Astrocyte (in vitro differentiated cells and primary cell): ENCODE measurements around the gene GNAO1. TPM values are rescaled to one million over a fixed set of nuclear protein-coding genes. Genes with fewer than 3 reads are reported as not detected.

Source experiments
- DNase-seq: peaks from one replicate; pipeline ENCODE4 v3.0.0-alpha.2; 2010; ENCODE audit warnings: low read depth
- FAIRE-seq: peaks from 2 replicates; lab custom pipeline; 2011; peaks lifted over from hg19 to GRCh38; lab: Jason Lieb, UNC
- H2AFZ ChIP-seq: 2 replicates; pipeline ENCODE4 v1.6.0; 2012; ENCODE audit warnings: low read depth, low read length, inconsistent platforms
- H3K27ac ChIP-seq: 2 replicates; pipeline ENCODE4 v1.5.1; 2011; ENCODE audit warnings: low read depth, low read length, inconsistent platforms
- H3K27me3 ChIP-seq: 2 replicates; pipeline ENCODE4 v1.6.0; 2011; ENCODE audit warnings: low read length, inconsistent platforms; ENCODE audit not compliant: insufficient read depth
- H3K36me3 ChIP-seq: 2 replicates; pipeline ENCODE4 v1.5.1; 2011; ENCODE audit warnings: low read length, inconsistent platforms; ENCODE audit not compliant: insufficient read depth
- H3K4me1 ChIP-seq: 2 replicates; pipeline ENCODE4 v1.5.1; 2011; ENCODE audit warnings: low read length, inconsistent platforms; ENCODE audit not compliant: insufficient read depth
- H3K4me2 ChIP-seq: 2 replicates; pipeline ENCODE4 v1.6.0; 2012; ENCODE audit warnings: low read length, inconsistent platforms
- H3K4me3 ChIP-seq: 2 replicates; pipeline ENCODE4 v1.5.1; 2011; ENCODE audit warnings: low read depth, mild to moderate bottlenecking, low read length, inconsistent platforms; ENCODE audit not compliant: insufficient read depth
- H3K79me2 ChIP-seq: 2 replicates; pipeline ENCODE4 v1.6.0; 2012; ENCODE audit warnings: mild to moderate bottlenecking, low read length, inconsistent platforms; ENCODE audit not compliant: insufficient read depth
- H3K9ac ChIP-seq: 2 replicates; pipeline ENCODE4 v1.6.0; 2012; ENCODE audit warnings: mild to moderate bottlenecking, low read length, inconsistent platforms
- H3K9me3 ChIP-seq: 2 replicates; pipeline ENCODE4 v1.5.1; 2012; ENCODE audit warnings: low read depth, mild to moderate bottlenecking, low read length, inconsistent platforms; ENCODE audit not compliant: insufficient read depth
- H4K20me1 ChIP-seq: 2 replicates; pipeline ENCODE4 v1.6.0; 2012; ENCODE audit warnings: low read length, inconsistent platforms; ENCODE audit not compliant: insufficient read depth
- H3K27ac Mint-ChIP-seq: one replicate; pipeline ENCODE4 v1.8.0; 2021; ENCODE audit warnings: mild to moderate bottlenecking, mixed read lengths; ENCODE audit not compliant: unreplicated experiment
- H3K27me3 Mint-ChIP-seq: one replicate; pipeline ENCODE4 v1.8.0; 2021; ENCODE audit warnings: low read depth, mixed read lengths; ENCODE audit not compliant: unreplicated experiment
- H3K36me3 Mint-ChIP-seq: one replicate; pipeline ENCODE4 v1.8.0; 2021; ENCODE audit warnings: low read depth, mixed read lengths; ENCODE audit not compliant: unreplicated experiment
- H3K4me1 Mint-ChIP-seq: one replicate; pipeline ENCODE4 v1.8.0; 2021; ENCODE audit warnings: low read depth, mixed read lengths; ENCODE audit not compliant: unreplicated experiment
- H3K4me3 Mint-ChIP-seq: one replicate; pipeline ENCODE4 v1.8.0; 2021; ENCODE audit warnings: mild to moderate bottlenecking, moderate library complexity, mixed read lengths; ENCODE audit not compliant: unreplicated experiment
- H3K9me3 Mint-ChIP-seq: one replicate; pipeline ENCODE4 v1.8.0; 2021; ENCODE audit warnings: mild to moderate bottlenecking, mixed read lengths; ENCODE audit not compliant: unreplicated experiment
- EZH2 ChIP-seq: IDR thresholded peaks from 2 replicates; pipeline ENCODE4 v1.6.1; 2012; ENCODE audit warnings: mild to moderate bottlenecking, low read length, inconsistent platforms; ENCODE audit not compliant: insufficient read depth
- total RNA-seq: library from RNA; stranded (reverse); gene quantifications from 2 replicates; pipeline ENCODE4 v1.2.1, GENCODE V29; 2021
- TF ChIP-seq, protein P1 (sequence below): IDR thresholded peaks from 2 replicates; pipeline ENCODE4 v1.5.1; 2011; ENCODE audit warnings: low read depth, mild to moderate bottlenecking, inconsistent platforms, low read length, moderate library complexity; ENCODE audit not compliant: insufficient read depth

Gene GNAO1
- total RNA-seq, 1 donor from 2014 or later: 1.7 TPM

DNA sequence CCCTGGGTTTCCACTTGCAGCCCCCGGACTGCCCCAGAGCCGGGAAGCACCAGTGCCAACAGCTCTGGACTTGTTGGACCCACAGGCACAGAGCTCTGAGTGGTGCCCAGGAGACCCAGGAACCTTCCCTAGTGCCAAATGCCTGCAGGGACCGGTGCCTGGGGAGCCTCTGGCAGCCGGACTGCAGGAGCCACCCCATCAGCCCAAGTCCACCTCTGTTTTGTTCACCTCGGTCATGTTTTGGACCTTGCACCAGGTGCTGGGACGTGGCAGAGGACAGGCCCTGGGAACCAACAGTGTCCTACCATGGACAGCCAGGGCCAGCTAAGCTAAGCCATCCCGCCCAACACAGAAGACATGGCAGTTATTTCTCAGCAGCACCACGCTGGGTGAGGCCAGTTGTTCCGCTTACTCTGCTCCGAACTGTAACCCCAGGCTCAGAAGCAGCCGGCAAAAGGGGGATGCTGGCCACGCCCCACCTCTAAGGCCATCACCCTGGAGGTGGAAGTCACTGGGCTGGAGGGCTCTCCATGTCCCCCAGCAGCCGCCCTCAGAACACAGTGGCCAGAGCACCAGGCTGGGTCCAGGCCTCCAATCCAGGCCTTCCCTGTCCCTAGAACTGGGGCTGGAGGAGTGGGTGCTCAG is 154.2 kb downstream of the GNAO1 start:
- no peak overlapping the region for H2AFZ ChIP-seq
- H3K79me2 ChIP-seq: no peaks in the 10 kb centered on the region
- DNase-seq (no peak), FAIRE-seq (no peak)
- H4K20me1 ChIP-seq: no peaks in the 10 kb centered on the region
- TF ChIP-seq EZH2: no peak
- TF ChIP-seq, protein P1, sequence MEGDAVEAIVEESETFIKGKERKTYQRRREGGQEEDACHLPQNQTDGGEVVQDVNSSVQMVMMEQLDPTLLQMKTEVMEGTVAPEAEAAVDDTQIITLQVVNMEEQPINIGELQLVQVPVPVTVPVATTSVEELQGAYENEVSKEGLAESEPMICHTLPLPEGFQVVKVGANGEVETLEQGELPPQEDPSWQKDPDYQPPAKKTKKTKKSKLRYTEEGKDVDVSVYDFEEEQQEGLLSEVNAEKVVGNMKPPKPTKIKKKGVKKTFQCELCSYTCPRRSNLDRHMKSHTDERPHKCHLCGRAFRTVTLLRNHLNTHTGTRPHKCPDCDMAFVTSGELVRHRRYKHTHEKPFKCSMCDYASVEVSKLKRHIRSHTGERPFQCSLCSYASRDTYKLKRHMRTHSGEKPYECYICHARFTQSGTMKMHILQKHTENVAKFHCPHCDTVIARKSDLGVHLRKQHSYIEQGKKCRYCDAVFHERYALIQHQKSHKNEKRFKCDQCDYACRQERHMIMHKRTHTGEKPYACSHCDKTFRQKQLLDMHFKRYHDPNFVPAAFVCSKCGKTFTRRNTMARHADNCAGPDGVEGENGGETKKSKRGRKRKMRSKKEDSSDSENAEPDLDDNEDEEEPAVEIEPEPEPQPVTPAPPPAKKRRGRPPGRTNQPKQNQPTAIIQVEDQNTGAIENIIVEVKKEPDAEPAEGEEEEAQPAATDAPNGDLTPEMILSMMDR: no peak
- H3K9ac ChIP-seq: no peak overlapping the region
- Mint-ChIP-seq H3K4me3 (no peak overlapping the region), H3K4me1 (no peaks in the 10 kb centered on the region), H3K27ac (no peak overlapping the region), H3K9me3 (no peaks in the 10 kb centered on the region), H3K27me3 (peaks cover 20% of the 10 kb centered on the region), H3K36me3 (no peaks in the 10 kb centered on the region)
- H3K4me1 ChIP-seq: no peaks in the 10 kb centered on the region
- H3K9me3 ChIP-seq: no peaks in the 10 kb centered on the region
- no peak overlapping the region for H3K27ac ChIP-seq
- H3K4me2 ChIP-seq: no peak overlapping the region
- no peak overlapping the region for H3K4me3 ChIP-seq
- H3K36me3 ChIP-seq: no peaks in the 10 kb centered on the region
- no peaks in the 10 kb centered on the region for H3K27me3 ChIP-seq

DNA sequence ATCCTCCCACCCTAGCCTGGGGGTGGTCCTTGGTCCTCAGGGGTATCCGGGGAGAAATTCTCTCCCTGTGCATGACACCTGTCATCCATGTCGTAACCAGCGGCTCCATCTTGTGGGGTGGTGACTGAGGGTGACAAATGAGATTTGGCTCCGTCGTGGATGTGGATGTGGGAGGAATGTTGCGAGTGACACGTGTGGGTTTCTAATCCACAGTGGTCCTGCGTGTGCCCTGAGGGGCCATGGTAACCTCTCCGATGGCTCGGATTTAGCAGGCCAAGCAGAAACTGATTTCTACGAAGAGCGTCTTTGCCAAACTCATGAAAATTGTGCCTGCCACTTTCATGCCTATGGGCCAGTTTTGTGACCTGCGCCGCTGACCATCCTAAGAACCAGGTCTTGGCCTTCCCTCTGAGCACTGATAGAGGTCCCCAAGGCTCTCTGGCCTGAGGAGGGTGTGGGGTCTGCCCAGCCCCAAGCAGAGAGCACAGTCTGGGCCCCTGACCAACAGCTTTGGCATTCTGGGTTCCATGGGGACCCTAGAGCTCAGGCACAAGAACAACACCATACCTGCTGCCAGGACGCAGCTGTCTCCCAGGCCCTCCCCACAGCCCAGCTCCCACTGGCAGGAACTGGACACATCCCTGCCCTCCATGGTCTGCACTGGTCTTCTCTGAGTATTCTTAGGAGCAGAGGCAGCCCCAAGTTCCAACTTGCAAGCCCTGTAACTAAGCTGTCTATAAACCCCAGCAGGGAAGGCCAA is 155.0 kb downstream of the GNAO1 start:
- Mint-ChIP-seq H3K27me3 (peaks cover 22% of the 10 kb centered on the region), H3K9me3 (no peaks in the 10 kb centered on the region), H3K4me1 (no peaks in the 10 kb centered on the region), H3K36me3 (no peaks in the 10 kb centered on the region), H3K4me3 (no peak overlapping the region), H3K27ac (no peak overlapping the region)
- no peak for DNase-seq
- Histone ChIP-seq H3K4me1 (no peaks in the 10 kb centered on the region), H3K4me3 (no peak overlapping the region), H3K9me3 (no peaks in the 10 kb centered on the region), H4K20me1 (no peaks in the 10 kb centered on the region), H3K9ac (no peak overlapping the region), H3K4me2 (no peak overlapping the region), H3K36me3 (no peaks in the 10 kb centered on the region), H2AFZ (no peak overlapping the region), H3K27ac (no peak overlapping the region), H3K79me2 (no peaks in the 10 kb centered on the region), H3K27me3 (no peaks in the 10 kb centered on the region)
- FAIRE-seq: no peak
- TF ChIP-seq, protein P1: no peak
- TF ChIP-seq EZH2: no peak

DNA sequence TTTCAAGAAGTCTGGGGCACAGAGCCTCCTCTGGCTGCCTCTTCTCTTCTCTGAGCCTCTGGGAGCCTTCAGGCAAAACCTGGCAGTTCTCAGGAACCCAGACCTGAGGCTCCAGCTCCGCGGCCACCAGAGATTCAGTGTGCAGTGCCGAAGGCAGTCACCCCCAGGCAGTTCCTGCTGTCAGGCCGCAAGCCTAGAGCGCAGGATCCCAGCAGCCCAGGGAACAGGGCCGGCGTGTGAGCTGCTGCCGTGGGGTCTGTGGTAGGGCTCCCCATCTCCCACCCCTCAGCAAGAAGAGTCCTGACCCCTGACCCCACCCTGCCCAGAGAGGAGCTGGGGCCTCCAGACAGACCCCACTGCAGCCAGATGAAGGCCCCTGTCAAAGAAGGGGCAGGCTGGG is 155.9 kb downstream of the GNAO1 start:
- no peak overlapping the region for H3K4me2 ChIP-seq
- H3K4me1 Mint-ChIP-seq: no peaks in the 10 kb centered on the region
- no peaks in the 10 kb centered on the region for H4K20me1 ChIP-seq
- no peaks in the 10 kb centered on the region for H3K4me1 ChIP-seq
- H2AFZ ChIP-seq: no peak overlapping the region
- H3K27ac Mint-ChIP-seq: no peak overlapping the region
- H3K36me3 ChIP-seq: no peaks in the 10 kb centered on the region
- H3K9ac ChIP-seq: no peak overlapping the region
- TF ChIP-seq, protein P1: no peak
- no peak for TF ChIP-seq EZH2
- no peaks in the 10 kb centered on the region for H3K36me3 Mint-ChIP-seq
- H3K27ac ChIP-seq: no peak overlapping the region
- H3K9me3 Mint-ChIP-seq: no peaks in the 10 kb centered on the region
- DNase-seq: no peak
- H3K9me3 ChIP-seq: no peaks in the 10 kb centered on the region
- no peak for FAIRE-seq
- no peaks in the 10 kb centered on the region for H3K27me3 ChIP-seq
- no peak overlapping the region for H3K4me3 Mint-ChIP-seq
- H3K4me3 ChIP-seq: no peak overlapping the region
- peaks cover 25% of the 10 kb centered on the region for H3K27me3 Mint-ChIP-seq
- H3K79me2 ChIP-seq: no peaks in the 10 kb centered on the region
